22Rv1 (cell line): ENCODE results near the gene C10orf105.

Experiments used
- ZFX ChIP-seq: fragments of 450-650 bp; IDR thresholded peaks from 2 replicates; pipeline ENCODE4 v1.6.1; 2017; ENCODE audit warnings: antibody characterized with exemption, borderline replicate concordance
- TF ChIP-seq, protein P1 (sequence below): fragments of 450-650 bp; IDR thresholded peaks from 2 replicates; pipeline ENCODE4 v1.5.1; 2017; ENCODE audit warnings: mild to moderate bottlenecking

GRCh38 chr10:71724539-71724938 lies 5.0 kb upstream of the C10orf105 start:
- TF ChIP-seq, protein P1, sequence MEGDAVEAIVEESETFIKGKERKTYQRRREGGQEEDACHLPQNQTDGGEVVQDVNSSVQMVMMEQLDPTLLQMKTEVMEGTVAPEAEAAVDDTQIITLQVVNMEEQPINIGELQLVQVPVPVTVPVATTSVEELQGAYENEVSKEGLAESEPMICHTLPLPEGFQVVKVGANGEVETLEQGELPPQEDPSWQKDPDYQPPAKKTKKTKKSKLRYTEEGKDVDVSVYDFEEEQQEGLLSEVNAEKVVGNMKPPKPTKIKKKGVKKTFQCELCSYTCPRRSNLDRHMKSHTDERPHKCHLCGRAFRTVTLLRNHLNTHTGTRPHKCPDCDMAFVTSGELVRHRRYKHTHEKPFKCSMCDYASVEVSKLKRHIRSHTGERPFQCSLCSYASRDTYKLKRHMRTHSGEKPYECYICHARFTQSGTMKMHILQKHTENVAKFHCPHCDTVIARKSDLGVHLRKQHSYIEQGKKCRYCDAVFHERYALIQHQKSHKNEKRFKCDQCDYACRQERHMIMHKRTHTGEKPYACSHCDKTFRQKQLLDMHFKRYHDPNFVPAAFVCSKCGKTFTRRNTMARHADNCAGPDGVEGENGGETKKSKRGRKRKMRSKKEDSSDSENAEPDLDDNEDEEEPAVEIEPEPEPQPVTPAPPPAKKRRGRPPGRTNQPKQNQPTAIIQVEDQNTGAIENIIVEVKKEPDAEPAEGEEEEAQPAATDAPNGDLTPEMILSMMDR: no peak
- no peak for TF ChIP-seq ZFX
